H9 (cell line): ENCODE results near the gene GPD2. TPM values are rescaled to one million over a fixed set of nuclear protein-coding genes. Genes with fewer than 3 reads are reported as not detected.

ENCODE experiments used
- DNase-seq: peaks from one replicate; pipeline ENCODE4 v3.0.0-alpha.2; 2017
- H2AFZ ChIP-seq: one replicate; pipeline ENCODE4 v1.6.1; 2013; ENCODE audit warnings: mild to moderate bottlenecking, low read length, control low read depth, moderate library complexity
- H2AK5ac ChIP-seq: 2 replicates; pipeline ENCODE4 v1.6.1; 2013; ENCODE audit warnings: low read length, control low read depth, mixed read lengths; ENCODE audit not compliant: insufficient read length
- H2BK120ac ChIP-seq: one replicate; pipeline ENCODE4 v1.6.1; 2013; ENCODE audit warnings: low read depth, mild to moderate bottlenecking, low read length, control low read depth, inconsistent platforms; ENCODE audit not compliant: poor library complexity, severe bottlenecking
- H2BK12ac ChIP-seq: 2 replicates; pipeline ENCODE4 v1.6.1; 2013; ENCODE audit warnings: low read length, control low read depth, mixed read lengths, low read depth; ENCODE audit not compliant: insufficient read length
- H2BK15ac ChIP-seq: 2 replicates; pipeline ENCODE4 v1.6.1; 2013; ENCODE audit warnings: low read depth, low read length, control low read depth
- H2BK20ac ChIP-seq: one replicate; pipeline ENCODE4 v1.6.1; 2013; ENCODE audit warnings: low read depth, mild to moderate bottlenecking, low read length, control low read depth, inconsistent platforms; ENCODE audit not compliant: poor library complexity, severe bottlenecking
- H2BK5ac ChIP-seq: 2 replicates; pipeline ENCODE4 v1.6.1; 2013; ENCODE audit warnings: low read length, control low read depth, mixed read lengths; ENCODE audit not compliant: insufficient read length
- H3K14ac ChIP-seq: 2 replicates; pipeline ENCODE4 v1.6.1; 2013; ENCODE audit warnings: low read length, control low read depth; ENCODE audit not compliant: insufficient read depth
- H3K18ac ChIP-seq: 2 replicates; pipeline ENCODE4 v1.6.1; 2013; ENCODE audit warnings: low read depth, mild to moderate bottlenecking, mixed read lengths, low read length, control low read depth; ENCODE audit not compliant: insufficient read length
- H3K23ac ChIP-seq: 2 replicates; pipeline ENCODE4 v1.6.1; 2013; ENCODE audit warnings: low read length, control low read depth, mixed read lengths, low read depth; ENCODE audit not compliant: insufficient read length
- H3K23me2 ChIP-seq: 2 replicates; pipeline ENCODE4 v1.6.1; 2013; ENCODE audit warnings: low read depth, mild to moderate bottlenecking, mixed read lengths, low read length, control low read depth; ENCODE audit not compliant: insufficient read length, poor library complexity, severe bottlenecking
- H3K27ac ChIP-seq: 2 replicates; pipeline ENCODE4 v1.5.1; 2013; ENCODE audit warnings: low read length, control low read depth, mixed read lengths, low read depth; ENCODE audit not compliant: insufficient read length
- H3K27me3 ChIP-seq: 2 replicates; pipeline ENCODE4 v1.6.1; 2013; ENCODE audit warnings: low read length, control low read depth, inconsistent platforms; ENCODE audit not compliant: insufficient read depth
- H3K4ac ChIP-seq: 2 replicates; pipeline ENCODE4 v1.6.1; 2013; ENCODE audit warnings: low read depth, mild to moderate bottlenecking, control low read depth, inconsistent platforms, low read length, moderate library complexity
- H3K4me1 ChIP-seq: 2 replicates; pipeline ENCODE4 v1.6.1; 2013; ENCODE audit warnings: low read length, control low read depth, inconsistent platforms; ENCODE audit not compliant: insufficient read depth
- H3K4me2 ChIP-seq: 2 replicates; pipeline ENCODE4 v1.6.1; 2013; ENCODE audit warnings: low read length, control low read depth, mixed read lengths; ENCODE audit not compliant: insufficient read length, insufficient read depth
- H3K56ac ChIP-seq: 2 replicates; pipeline ENCODE4 v1.6.1; 2013; ENCODE audit warnings: low read depth, mild to moderate bottlenecking, mixed read lengths, low read length, control low read depth; ENCODE audit not compliant: insufficient read length
- H3K79me1 ChIP-seq: 2 replicates; pipeline ENCODE4 v1.6.1; 2013; ENCODE audit warnings: low read depth, mild to moderate bottlenecking, moderate library complexity, low read length, control low read depth, inconsistent platforms; ENCODE audit not compliant: insufficient read depth, poor library complexity, severe bottlenecking
- H3K79me2 ChIP-seq: 2 replicates; pipeline ENCODE4 v1.6.1; 2013; ENCODE audit warnings: low read length, control low read depth, inconsistent platforms; ENCODE audit not compliant: insufficient read depth
- H3K9ac ChIP-seq: 2 replicates; pipeline ENCODE4 v1.6.1; 2013; ENCODE audit warnings: low read length, control low read depth, mixed read lengths; ENCODE audit not compliant: insufficient read length; ENCODE audit errors: extremely low read depth
- H3K9me3 ChIP-seq: one replicate; pipeline ENCODE4 v1.6.1; 2013; ENCODE audit warnings: low read depth, low read length, inconsistent platforms; ENCODE audit not compliant: control insufficient read depth
- H3T11ph ChIP-seq: one replicate; pipeline ENCODE4 v1.6.1; 2013; ENCODE audit warnings: mild to moderate bottlenecking, low read length, control low read depth, inconsistent platforms
- H4K20me1 ChIP-seq: one replicate; pipeline ENCODE4 v1.6.1; 2013; ENCODE audit not compliant: control insufficient read depth, insufficient read length, insufficient read depth
- H4K5ac ChIP-seq: 2 replicates; pipeline ENCODE4 v1.6.1; 2013; ENCODE audit warnings: low read depth, mild to moderate bottlenecking, mixed read lengths, low read length, control low read depth; ENCODE audit not compliant: insufficient read length
- H4K8ac ChIP-seq: replicated peaks from 2 replicates; pipeline ENCODE4 v1.6.1; 2013; ENCODE audit warnings: low read length, control low read depth, mixed read lengths, low read depth; ENCODE audit not compliant: insufficient read length
- H4K91ac ChIP-seq: 2 replicates; pipeline ENCODE4 v1.6.1; 2013; ENCODE audit warnings: low read depth, mild to moderate bottlenecking, moderate library complexity, mixed read lengths, low read length, control low read depth; ENCODE audit not compliant: insufficient read length
- H3K27ac Mint-ChIP-seq, 3 experiments: 2 replicates in 2 of 3; 3 replicates in 1 of 3; pipeline ENCODE4 v1.8.0; 2020 to 2021; ENCODE audit warnings: mixed read lengths in 3 of 3, mild to moderate bottlenecking in 1 of 3, moderate library complexity in 1 of 3
- H3K27me3 Mint-ChIP-seq: 2 replicates; pipeline ENCODE4 v1.8.0; 2021; ENCODE audit warnings: low read depth, mild to moderate bottlenecking, moderate library complexity, mixed read lengths
- H3K36me3 Mint-ChIP-seq, 3 experiments: 2 replicates in 2 of 3; 3 replicates in 1 of 3; pipeline ENCODE4 v1.8.0; 2020 to 2021; ENCODE audit warnings: low read depth in 3 of 3, mixed read lengths in 3 of 3; ENCODE audit not compliant: insufficient read depth in 1 of 3
- H3K4me1 Mint-ChIP-seq, 2 experiments: 2 replicates each; pipeline ENCODE4 v1.8.0; 2020; ENCODE audit warnings: mixed read lengths in 2 of 2
- H3K4me3 Mint-ChIP-seq, 2 experiments: 2 replicates in 1 of 2; 3 replicates in 1 of 2; pipeline ENCODE4 v1.8.0; 2020 to 2021; ENCODE audit warnings: mild to moderate bottlenecking in 2 of 2, mixed read lengths in 2 of 2, moderate library complexity in 1 of 2
- H3K9me3 Mint-ChIP-seq, 2 experiments: 2 replicates in 1 of 2; 3 replicates in 1 of 2; pipeline ENCODE4 v1.8.0; 2020; ENCODE audit warnings: mild to moderate bottlenecking in 2 of 2, mixed read lengths in 2 of 2, moderate library complexity in 1 of 2
- WGBS: extraction: QIAGEN DNeasy Blood & Tissue Kit; methylation state at CpG from one replicate; pipeline ENCODE4 v1.1.7; 2013; ENCODE audit warnings: missing lambda C conversion rate, low lambda C conversion rate, mixed read lengths; ENCODE audit not compliant: insufficient read length; ENCODE audit errors: extremely low coverage; 5-methylcytosine and 5-hydroxymethylcytosine counted together
- total RNA-seq: library from RNA; stranded (reverse); gene quantifications from 2 replicates; pipeline ENCODE4 v1.2.1, GENCODE V29; 2021
- TF ChIP-seq, protein P1 (sequence below): fragments of 200-600 bp; sonication (generic); conservative IDR thresholded peaks from 3 replicates; pipeline ENCODE4 v1.8.0; 2021; ENCODE audit warnings: antibody characterized with exemption, mild to moderate bottlenecking

The GPD2 gene
- total RNA-seq, 1 experiment from 2014 or later = 46.0 TPM

DNA sequence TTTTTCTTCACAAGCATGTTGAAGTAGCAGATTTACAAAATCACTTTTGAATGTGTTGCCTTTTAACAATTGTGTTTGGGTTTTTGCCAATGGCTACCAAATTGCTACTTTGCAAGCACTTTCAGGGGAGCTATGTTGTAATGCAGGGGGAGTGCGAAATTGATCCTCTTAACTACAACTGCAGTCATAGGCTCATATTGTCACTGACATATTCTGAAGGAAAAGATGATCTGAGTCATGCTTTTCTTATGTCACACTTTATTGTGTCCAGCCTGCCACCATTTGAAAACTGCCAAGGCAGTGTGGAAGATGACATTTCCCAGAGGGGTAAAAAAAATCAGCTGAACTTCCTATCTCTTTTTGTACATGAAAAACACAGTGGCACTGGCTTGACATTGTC, 74.9 kb downstream of the GPD2 start:
- Mint-ChIP-seq H3K4me1 (no peaks in the 10 kb centered on the region), H3K9me3 (no peaks in the 10 kb centered on the region), H3K4me3 (no peak overlapping the region), H3K27me3 (no peaks in the 10 kb centered on the region), H3K36me3 (peaks cover 0 to 8% (median 8%) of the 10 kb centered on the region in 3 experiments; a peak in 4 of 7 replicates), H3K27ac (no peak overlapping the region)
- H2BK5ac ChIP-seq = no peak overlapping the region
- H4K5ac ChIP-seq = no peak overlapping the region
- no peak overlapping the region for H3K4me2 ChIP-seq
- H3K23me2 ChIP-seq = no peaks in the 10 kb centered on the region
- no peak overlapping the region for H2AFZ ChIP-seq
- no peaks in the 10 kb centered on the region for H3K27me3 ChIP-seq
- no peaks in the 10 kb centered on the region for H4K20me1 ChIP-seq
- no CpG with 5 or more reads among the region's 1 CpG for WGBS
- no peak overlapping the region for H3K4ac ChIP-seq
- no peak overlapping the region for H2BK20ac ChIP-seq
- H2BK120ac ChIP-seq = no peak overlapping the region
- no peak for DNase-seq
- no peaks in the 10 kb centered on the region for H3K79me2 ChIP-seq
- H3K56ac ChIP-seq = no peak overlapping the region
- no peak overlapping the region for H2BK12ac ChIP-seq
- no peak overlapping the region for H4K91ac ChIP-seq
- no peak overlapping the region for H3K14ac ChIP-seq
- H3K9ac ChIP-seq = no peak overlapping the region
- H2BK15ac ChIP-seq = no peak overlapping the region
- H3K23ac ChIP-seq = no peak overlapping the region
- H4K8ac ChIP-seq = no peak overlapping the region
- H3K9me3 ChIP-seq = no peaks in the 10 kb centered on the region
- TF ChIP-seq, protein P1, sequence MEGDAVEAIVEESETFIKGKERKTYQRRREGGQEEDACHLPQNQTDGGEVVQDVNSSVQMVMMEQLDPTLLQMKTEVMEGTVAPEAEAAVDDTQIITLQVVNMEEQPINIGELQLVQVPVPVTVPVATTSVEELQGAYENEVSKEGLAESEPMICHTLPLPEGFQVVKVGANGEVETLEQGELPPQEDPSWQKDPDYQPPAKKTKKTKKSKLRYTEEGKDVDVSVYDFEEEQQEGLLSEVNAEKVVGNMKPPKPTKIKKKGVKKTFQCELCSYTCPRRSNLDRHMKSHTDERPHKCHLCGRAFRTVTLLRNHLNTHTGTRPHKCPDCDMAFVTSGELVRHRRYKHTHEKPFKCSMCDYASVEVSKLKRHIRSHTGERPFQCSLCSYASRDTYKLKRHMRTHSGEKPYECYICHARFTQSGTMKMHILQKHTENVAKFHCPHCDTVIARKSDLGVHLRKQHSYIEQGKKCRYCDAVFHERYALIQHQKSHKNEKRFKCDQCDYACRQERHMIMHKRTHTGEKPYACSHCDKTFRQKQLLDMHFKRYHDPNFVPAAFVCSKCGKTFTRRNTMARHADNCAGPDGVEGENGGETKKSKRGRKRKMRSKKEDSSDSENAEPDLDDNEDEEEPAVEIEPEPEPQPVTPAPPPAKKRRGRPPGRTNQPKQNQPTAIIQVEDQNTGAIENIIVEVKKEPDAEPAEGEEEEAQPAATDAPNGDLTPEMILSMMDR = no peak
- H3K18ac ChIP-seq = no peak overlapping the region
- H3K27ac ChIP-seq = no peak overlapping the region
- no peak overlapping the region for H2AK5ac ChIP-seq
- H3T11ph ChIP-seq = no peak overlapping the region
- no peaks in the 10 kb centered on the region for H3K79me1 ChIP-seq
- H3K4me1 ChIP-seq = no peaks in the 10 kb centered on the region
